ENCODE data around the gene ARID3C. TPM values are rescaled to one million over a fixed set of nuclear protein-coding genes. Genes with fewer than 3 reads are reported as not detected.

The ARID3C gene
- total RNA-seq, 2 experiments from 2014 or later, result 0.25 to 0.34 TPM

DNA sequence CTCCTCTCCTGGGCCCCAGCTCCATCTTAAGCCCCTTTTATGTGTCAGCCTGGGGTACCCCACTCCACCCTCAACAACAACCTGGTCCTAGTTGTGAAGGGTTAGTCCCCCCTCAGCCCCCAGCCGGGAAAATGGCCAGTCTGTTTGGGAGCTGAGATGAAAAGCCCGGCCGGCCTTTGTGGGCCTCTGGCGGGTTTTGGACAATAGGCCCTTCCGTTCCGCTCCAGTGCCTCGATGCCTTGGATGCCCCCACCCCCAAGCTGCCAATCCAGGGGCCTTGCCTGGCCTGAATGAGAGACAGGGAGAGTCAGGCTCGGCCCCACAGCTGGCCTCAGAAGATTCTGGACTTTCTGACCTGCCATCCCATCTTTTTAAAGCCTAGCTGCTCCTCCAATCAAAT lies 48.5 kb downstream of the ARID3C start:
- ChIA-PET POLR2A (no interaction called here), CTCF (no interaction called here)
- Mint-ChIP-seq H3K9me3 (no peaks in the 10 kb centered on the region), H3K27me3 (peaks cover 91% of the 10 kb centered on the region), H3K4me1 (ENCODE audit: low read depth) (peaks cover 10% of the 10 kb centered on the region), H3K4me3 (no peak overlapping the region), H3K36me3 (ENCODE audit: low read depth) (no peaks in the 10 kb centered on the region), H3K27ac (no peak overlapping the region)
- Histone ChIP-seq H3K36me3 (ENCODE audit: insufficient read depth, low read length) (no peaks in the 10 kb centered on the region), H3K4me3 (ENCODE audit: low read length) (no peak overlapping the region), H3K9me3 (ENCODE audit: control insufficient read depth in 1 of 2, insufficient read depth in 1 of 2, low read length in 2 of 2) (peaks cover 0 to 15% of the 10 kb centered on the region in 2 experiments), H3K4me1 (ENCODE audit: insufficient read depth, low read length) (peaks cover 13% of the 10 kb centered on the region), H3K27ac (ENCODE audit: low read depth in 1 of 2, low read length in 2 of 2) (no peak overlapping the region), H3K27me3 (ENCODE audit: control insufficient read depth in 1 of 2, insufficient read depth in 2 of 2, low read length in 2 of 2) (peaks cover 48 to 72% of the 10 kb centered on the region in 2 experiments)
- intact Hi-C loops (cut with DNase I, micrococcal nuclease), result no loop called here
- ATAC-seq (ENCODE audit: poor library complexity) (no peak), DNase-seq (no peak)
- TF ChIP-seq, protein P1, sequence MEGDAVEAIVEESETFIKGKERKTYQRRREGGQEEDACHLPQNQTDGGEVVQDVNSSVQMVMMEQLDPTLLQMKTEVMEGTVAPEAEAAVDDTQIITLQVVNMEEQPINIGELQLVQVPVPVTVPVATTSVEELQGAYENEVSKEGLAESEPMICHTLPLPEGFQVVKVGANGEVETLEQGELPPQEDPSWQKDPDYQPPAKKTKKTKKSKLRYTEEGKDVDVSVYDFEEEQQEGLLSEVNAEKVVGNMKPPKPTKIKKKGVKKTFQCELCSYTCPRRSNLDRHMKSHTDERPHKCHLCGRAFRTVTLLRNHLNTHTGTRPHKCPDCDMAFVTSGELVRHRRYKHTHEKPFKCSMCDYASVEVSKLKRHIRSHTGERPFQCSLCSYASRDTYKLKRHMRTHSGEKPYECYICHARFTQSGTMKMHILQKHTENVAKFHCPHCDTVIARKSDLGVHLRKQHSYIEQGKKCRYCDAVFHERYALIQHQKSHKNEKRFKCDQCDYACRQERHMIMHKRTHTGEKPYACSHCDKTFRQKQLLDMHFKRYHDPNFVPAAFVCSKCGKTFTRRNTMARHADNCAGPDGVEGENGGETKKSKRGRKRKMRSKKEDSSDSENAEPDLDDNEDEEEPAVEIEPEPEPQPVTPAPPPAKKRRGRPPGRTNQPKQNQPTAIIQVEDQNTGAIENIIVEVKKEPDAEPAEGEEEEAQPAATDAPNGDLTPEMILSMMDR (IDR thresholded peaks at IDR 0.05), result no peak

DNA sequence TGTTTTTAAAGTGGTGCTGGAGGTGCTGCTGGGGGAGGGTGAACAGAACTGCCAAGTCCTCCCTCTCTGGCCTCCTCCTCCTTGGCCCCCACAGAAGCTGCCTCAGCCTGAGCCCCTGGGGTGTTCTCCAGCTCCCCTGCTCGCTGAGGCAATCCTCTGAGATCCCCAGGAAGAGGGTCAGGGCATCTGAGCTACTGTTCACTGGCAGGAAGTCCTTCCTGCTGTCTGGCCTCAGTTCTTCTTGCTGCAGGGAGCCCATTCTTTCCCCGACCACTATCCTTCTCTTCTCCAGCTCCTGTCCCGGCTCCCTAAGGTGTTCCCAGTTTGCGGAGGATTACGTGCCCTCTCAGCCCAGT lies 49.1 kb downstream of the ARID3C start:
- peaks cover 91% of the 10 kb centered on the region for H3K27me3 Mint-ChIP-seq
- Histone ChIP-seq H3K27me3 (ENCODE audit: control insufficient read depth in 1 of 2, insufficient read depth in 2 of 2, low read length in 2 of 2) (peaks cover 48 to 72% of the 10 kb centered on the region in 2 experiments), H3K27ac (ENCODE audit: low read depth in 1 of 2, low read length in 2 of 2) (no peak overlapping the region), H3K36me3 (ENCODE audit: insufficient read depth, low read length) (no peaks in the 10 kb centered on the region), H3K4me3 (ENCODE audit: low read length) (no peak overlapping the region), H3K4me1 (ENCODE audit: insufficient read depth, low read length) (peaks cover 13% of the 10 kb centered on the region), H3K9me3 (ENCODE audit: control insufficient read depth in 1 of 2, insufficient read depth in 1 of 2, low read length in 2 of 2) (peaks cover 0 to 15% of the 10 kb centered on the region in 2 experiments)
- ChIA-PET POLR2A (no interaction called here), CTCF (no interaction called here)
- H3K4me1 Mint-ChIP-seq (ENCODE audit: low read depth), result peaks cover 10% of the 10 kb centered on the region
- TF ChIP-seq, protein P1 (IDR thresholded peaks at IDR 0.05), result no peak
- DNase-seq (no peak), ATAC-seq (ENCODE audit: poor library complexity) (no peak)
- no peaks in the 10 kb centered on the region for H3K9me3 Mint-ChIP-seq
- no peak overlapping the region for H3K27ac Mint-ChIP-seq
- intact Hi-C loops (cut with DNase I, micrococcal nuclease), result no loop called here
- no peaks in the 10 kb centered on the region for H3K36me3 Mint-ChIP-seq (ENCODE audit: low read depth)
- no peak overlapping the region for H3K4me3 Mint-ChIP-seq

DNA sequence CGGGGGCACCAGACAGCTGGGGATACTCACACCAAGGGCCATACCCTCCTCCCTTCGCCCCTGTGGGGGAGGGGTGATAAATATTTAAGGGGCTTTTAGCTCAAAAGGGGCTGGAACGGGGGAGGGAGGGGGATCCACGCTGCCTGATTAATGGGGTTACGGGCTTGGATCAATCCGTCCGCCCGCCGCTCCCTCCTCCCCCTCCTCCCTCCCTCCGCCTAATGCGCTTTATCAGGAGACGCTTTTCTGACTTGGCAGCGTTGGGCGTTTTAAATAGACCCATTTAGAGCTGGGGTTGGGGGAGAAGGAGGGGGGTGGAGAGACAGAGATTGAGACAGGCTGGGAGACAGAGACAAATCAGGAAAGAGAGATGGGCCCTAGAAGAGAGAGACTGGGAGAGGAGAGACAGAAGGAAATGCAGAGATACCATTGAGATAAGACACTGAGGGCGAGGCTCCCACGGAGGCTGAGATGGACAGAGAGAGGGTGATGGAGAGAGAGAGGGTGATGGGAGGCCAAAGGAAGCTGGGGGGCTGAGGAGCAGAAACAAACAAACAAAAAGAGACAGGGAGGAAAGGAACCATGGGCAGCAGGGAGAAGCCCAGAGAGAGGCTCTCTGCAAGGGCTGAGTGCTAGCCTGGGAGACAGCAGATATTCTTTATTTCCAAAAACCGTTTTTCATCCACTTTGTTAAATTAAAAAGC lies 49.6 kb downstream of the ARID3C start:
- no peak for ATAC-seq (ENCODE audit: poor library complexity)
- Mint-ChIP-seq H3K27ac (no peak overlapping the region), H3K9me3 (no peaks in the 10 kb centered on the region), H3K4me3 (no peak overlapping the region), H3K4me1 (ENCODE audit: low read depth) (peaks cover 10% of the 10 kb centered on the region), H3K36me3 (ENCODE audit: low read depth) (no peaks in the 10 kb centered on the region), H3K27me3 (peaks cover 91% of the 10 kb centered on the region)
- Histone ChIP-seq H3K27me3 (ENCODE audit: control insufficient read depth in 1 of 2, insufficient read depth in 2 of 2, low read length in 2 of 2) (peaks cover 51 to 71% of the 10 kb centered on the region in 2 experiments), H3K9me3 (ENCODE audit: control insufficient read depth in 1 of 2, insufficient read depth in 1 of 2, low read length in 2 of 2) (peaks cover 0 to 15% of the 10 kb centered on the region in 2 experiments), H3K27ac (ENCODE audit: low read depth in 1 of 2, low read length in 2 of 2) (no peak overlapping the region), H3K4me1 (ENCODE audit: insufficient read depth, low read length) (peaks cover 13% of the 10 kb centered on the region), H3K4me3 (ENCODE audit: low read length) (no peak overlapping the region), H3K36me3 (ENCODE audit: insufficient read depth, low read length) (no peaks in the 10 kb centered on the region)
- intact Hi-C loops (cut with DNase I, micrococcal nuclease), result no loop called here
- no peak for DNase-seq
- ChIA-PET CTCF (no interaction called here), POLR2A (no interaction called here)
- TF ChIP-seq, protein P1 (IDR thresholded peaks at IDR 0.05), result no peak

Data from CD4-positive, alpha-beta T cell (primary cell).